Mucosa of stomach (tissue), 1 donor: ENCODE data around the gene GDPD5.

Source experiments
- H3K27me3 ChIP-seq: one replicate; pipeline ENCODE4 v1.7.0; 2013; ENCODE audit warnings: mild to moderate bottlenecking, low read length; ENCODE audit not compliant: control insufficient read depth, insufficient read depth
- H3K36me3 ChIP-seq: one replicate; pipeline ENCODE4 v1.7.0; 2013; ENCODE audit warnings: low read length; ENCODE audit not compliant: control insufficient read depth, insufficient read depth
- H3K4me1 ChIP-seq: one replicate; pipeline ENCODE4 v1.7.0; 2013; ENCODE audit warnings: mild to moderate bottlenecking, low read length; ENCODE audit not compliant: control insufficient read depth, insufficient read depth
- H3K4me3 ChIP-seq: one replicate; pipeline ENCODE4 v1.7.0; 2013; ENCODE audit warnings: low read length
- H3K9ac ChIP-seq: one replicate; pipeline ENCODE4 v1.7.0; 2013; ENCODE audit warnings: mild to moderate bottlenecking, low read length, moderate library complexity
- H3K9me3 ChIP-seq: one replicate; pipeline ENCODE4 v1.7.0; 2013; ENCODE audit warnings: mild to moderate bottlenecking, low read length, moderate library complexity; ENCODE audit not compliant: control insufficient read depth
- donor health status: Pancreatic carcinoma.

Gene GDPD5

DNA sequence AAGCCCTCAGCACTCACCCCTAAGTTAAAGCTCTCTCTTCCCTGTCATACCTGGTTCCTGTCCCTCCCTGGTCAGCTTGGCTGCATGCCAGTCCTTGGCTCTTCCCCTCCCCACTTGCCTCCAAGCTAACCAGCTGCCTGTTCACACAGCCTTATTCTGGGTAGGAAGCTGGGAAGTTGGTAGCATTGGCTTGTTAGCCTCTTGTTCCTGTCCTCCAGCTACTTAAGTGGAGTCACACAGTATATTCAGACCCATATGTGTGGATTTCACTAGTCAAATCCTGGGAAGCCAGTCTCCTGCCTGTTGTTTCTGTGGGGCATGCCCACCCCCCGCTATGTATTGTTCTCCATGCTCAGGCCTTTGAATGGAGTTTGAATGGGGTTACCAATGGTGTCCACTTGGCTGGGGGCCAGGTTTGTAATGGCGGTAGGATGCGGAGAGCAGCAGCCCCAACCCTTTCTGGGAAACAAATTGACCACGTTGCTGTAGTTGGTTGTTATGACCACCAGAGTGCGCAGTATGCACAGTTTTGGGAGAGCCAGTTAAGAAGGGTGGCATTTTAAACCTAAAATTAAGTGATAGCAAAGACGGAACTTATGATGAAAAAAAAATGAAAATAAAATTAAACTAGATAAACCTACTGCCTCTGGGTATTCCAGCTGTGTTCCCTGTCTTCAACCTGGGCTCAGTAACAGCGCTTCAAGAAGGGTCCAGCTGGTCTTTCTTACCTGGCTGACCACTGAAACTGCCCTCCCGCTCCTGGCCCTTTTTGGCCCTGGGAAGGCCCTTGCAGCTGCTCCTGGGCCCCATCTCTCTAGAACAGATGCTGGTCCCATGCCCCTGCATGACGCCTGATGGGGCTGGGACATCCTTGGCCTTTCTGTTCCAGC lies 137.1 kb downstream of the GDPD5 start:
- Histone ChIP-seq H3K4me1 (peaks cover 6% of the 10 kb centered on the region), H3K9me3 (no peaks in the 10 kb centered on the region), H3K4me3 (no peak overlapping the region), H3K36me3 (no peaks in the 10 kb centered on the region), H3K9ac (no peak overlapping the region), H3K27me3 (no peaks in the 10 kb centered on the region)

GRCh38 chr11:75387736-75388294 lies 137.9 kb downstream of the GDPD5 start:
- Histone ChIP-seq H3K9ac (no peak overlapping the region), H3K36me3 (no peaks in the 10 kb centered on the region), H3K27me3 (no peaks in the 10 kb centered on the region), H3K9me3 (no peaks in the 10 kb centered on the region), H3K4me3 (no peak overlapping the region), H3K4me1 (peaks cover 6% of the 10 kb centered on the region)

GRCh38 chr11:75386942-75387630 lies 138.7 kb downstream of the GDPD5 start:
- peaks cover 6% of the 10 kb centered on the region for H3K4me1 ChIP-seq
- no peak overlapping the region for H3K9ac ChIP-seq
- H3K9me3 ChIP-seq, result no peaks in the 10 kb centered on the region

More at GRCh38 chr11:75386942-75387630, 138.7 kb downstream of the GDPD5 start:
- Histone ChIP-seq H3K36me3 (no peaks in the 10 kb centered on the region), H3K27me3 (no peaks in the 10 kb centered on the region), H3K4me3 (no peak overlapping the region)
